Left kidney (tissue), 2 donors: ENCODE measurements around the gene BUB1B. TPM values are rescaled to one million over a fixed set of nuclear protein-coding genes. Genes with fewer than 3 reads are reported as not detected.
A peak's percentile ranks its signal among the peaks of the same experiment; 100 is the strongest.

Experiments
- DNase-seq: peaks from one replicate; pipeline ENCODE4 v3.0.0-alpha.2; 2013
- polyA plus RNA-seq: library from polyadenylated mRNA; unstranded; fragments of 120-200 nt; gene quantifications from one replicate; pipeline ENCODE4 v1.2.1, GENCODE V29; 2013; ENCODE audit not compliant: insufficient read length

The BUB1B gene
- polyA plus RNA-seq, 1 donor: 45.9 TPM

DNA sequence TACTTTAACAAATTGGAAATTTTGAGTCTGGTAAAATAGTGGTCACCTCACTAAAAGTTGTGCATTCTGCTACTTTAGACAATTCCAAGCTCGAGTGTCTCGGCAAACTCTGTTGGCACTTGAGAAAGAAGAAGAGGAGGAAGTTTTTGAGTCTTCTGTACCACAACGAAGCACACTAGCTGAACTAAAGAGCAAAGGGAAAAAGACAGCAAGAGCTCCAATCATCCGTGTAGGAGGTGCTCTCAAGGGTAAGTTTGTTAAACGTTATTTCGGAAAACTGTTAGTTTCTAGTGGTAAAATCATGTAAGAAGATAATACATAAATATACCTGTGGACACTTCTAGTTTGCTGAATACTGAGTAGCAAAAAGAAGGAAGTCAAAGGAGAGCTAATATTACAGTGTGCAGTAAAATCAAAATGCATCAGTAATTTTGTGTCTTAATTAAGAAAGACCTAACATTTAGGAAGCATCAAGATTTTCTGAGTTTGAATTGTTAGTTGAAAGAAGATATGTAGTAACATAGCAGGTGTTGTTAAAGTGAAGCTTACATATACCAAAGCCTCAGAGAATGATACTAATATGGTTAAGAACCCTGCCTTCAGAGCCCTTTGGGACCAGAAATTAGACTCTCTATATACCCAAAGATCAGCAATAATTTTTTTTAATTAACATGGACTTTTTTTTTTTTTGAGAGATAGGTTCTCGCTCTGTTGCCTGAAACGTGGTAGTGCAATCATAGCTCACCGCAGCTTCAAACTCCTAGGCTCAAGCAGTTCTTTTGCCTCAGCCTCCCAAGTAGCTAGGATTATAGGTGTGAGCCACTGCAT lies 23.0 kb downstream of the BUB1B start:
- no peak for DNase-seq

DNA sequence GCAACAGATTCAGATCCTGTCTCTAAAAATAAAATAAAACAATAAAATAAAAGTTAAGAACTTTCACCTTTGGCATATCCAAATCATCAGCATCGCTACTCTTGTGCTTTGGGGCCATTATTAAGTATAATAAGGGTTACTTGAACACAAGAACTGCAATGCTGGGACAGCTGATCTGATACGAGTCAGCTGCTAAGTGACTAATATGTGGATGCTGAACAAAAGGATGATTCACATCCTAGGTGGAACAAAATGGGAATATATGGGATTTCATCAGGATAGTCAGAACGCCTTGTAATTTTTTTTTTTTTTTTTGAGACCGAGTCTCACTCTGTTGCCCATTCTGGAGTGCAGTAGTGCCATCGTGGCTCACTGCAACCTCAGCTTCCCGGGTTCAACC lies 29.7 kb downstream of the BUB1B start:
- DNase-seq: no peak

DNA sequence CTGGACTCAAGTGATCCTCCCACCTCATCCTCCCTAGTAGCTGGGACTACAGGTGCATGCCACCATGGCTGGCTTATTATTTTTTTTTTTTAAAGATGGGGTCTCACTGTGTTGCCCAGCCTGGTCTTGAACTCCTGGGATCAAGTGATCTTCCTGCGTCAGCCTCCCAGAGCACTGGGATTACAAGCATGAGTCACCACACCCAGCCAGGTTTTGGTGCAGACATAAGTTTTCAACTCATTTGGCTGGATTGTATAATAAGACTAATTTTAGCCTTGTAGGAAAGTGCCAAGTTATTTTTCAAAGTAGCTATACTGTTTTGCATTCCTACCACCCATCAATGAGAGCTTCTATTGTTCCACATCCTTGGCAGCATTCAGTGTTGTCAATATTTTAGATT lies 32.1 kb downstream of the BUB1B start:
- no peak for DNase-seq

DNA sequence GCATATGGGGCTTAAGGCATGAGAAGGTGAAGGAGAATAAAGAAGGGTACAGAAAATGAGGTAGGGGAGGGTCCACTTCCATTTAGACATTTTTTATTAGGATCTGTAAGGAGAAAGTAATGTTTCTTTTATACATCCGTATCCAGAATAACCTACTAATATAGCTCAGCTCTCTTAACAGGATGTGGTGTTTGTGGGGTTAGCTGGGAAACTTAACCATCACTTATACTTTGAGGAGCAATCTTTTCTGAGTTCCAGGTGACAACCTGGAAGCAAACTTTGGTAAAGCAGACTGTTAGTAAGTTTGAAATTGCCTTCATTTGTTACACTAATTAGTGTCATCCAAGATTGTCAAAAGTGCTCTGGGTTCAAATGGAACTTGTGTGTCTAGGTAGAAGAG lies 36.6 kb downstream of the BUB1B start:
- no peak for DNase-seq

DNA sequence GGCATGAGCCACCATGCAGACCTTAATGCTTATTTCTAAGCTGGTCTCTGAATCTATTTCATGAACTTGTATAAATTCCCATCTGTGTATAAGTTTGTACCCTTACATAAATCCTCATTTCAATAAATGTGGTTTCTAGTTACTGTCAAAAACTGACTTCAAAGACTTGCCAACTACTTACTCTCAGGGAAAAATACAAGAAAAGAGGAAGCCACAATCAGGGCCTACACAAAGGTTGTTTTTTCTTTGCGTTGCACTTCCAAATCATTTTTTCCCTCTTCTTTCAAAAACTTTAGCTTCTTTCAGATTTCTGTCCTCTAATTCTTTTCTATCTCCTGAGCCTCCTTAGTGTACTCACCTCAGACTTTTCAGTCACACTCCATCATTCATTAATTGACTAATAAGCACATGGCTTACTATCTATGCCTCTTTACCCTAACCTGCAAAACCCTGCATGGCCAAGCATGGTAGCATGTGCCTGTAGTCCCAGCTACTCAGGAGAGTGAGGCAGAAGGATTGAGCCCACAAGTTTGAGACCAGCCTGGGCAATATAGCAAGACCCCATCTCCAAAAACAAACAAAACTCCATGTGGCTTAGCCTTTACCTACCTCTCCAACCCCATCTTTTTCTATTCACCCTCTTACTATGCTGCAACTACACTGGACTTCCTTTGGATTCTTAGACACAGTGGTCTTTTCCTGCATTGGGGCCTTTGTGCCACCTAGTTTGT lies 37.7 kb downstream of the BUB1B start:
- no peak for DNase-seq

DNA sequence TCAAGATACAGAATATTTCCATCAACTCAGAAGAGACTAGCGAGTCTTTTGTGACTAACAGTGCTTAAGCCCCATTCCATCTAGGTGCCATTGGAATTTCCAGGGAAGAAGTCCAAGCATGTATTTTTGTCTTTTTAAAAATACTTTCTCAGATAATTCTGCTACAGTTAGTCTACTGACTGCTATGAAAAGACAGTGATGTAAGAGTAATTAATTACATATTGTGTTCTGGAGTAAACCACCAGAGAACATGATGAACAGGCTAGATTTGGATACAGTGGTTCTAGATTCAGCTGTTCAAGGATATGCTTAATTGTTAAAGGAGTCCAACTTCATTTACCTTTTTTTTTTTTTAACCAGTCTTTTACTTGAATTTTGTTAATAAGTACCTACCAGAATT lies 43.2 kb downstream of the BUB1B start:
- no peak for DNase-seq

DNA sequence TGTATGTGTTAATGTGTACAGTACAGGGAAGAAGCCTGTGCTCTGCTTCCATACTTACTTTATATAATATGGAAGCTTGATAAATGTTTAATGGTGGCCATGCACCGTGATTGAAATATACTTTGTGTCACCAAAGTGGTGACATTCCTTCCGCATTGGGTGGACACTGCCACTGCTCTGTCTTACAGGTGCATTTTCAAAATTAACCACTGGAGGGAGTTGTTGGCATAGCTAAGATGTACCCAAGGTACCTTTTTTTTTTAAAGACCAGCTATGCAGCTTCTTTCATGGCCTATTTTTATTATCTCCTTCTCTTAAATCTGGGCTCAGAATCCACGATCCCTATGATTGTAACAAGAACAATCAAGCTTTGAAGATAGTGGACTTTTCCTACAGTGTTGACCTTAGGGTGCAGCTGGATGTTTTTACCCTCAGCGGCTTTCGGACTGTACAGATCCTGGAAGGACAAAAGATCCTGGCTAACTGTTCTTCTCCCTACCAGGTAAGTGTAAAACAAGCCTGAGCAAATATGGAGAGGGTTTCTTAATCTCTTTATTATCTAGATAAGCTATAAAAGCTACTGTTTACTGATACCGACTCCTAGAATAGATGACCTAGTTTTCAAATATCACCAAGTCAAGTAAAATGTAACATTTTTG lies 56.4 kb downstream of the BUB1B start:
- DNase-seq: peak; percentile 78

DNA sequence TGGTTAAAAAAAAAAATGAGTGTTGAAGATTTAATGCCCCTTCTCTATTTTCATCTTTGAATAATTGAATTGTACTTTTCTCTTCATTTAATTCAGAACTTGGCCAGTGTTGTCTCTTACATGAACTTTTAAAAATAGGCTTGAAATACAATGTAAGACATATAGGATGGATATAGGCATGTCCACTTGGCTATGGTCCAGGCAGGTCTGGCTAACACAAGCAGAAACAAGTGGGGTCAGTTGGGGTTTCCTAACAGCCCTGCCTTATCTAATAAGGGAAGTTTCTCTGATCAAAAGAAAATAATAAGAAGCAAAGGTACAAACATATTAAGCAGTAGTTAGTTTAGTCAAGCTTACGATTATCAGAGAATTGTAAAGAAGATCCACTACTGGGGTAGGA lies 58.9 kb downstream of the BUB1B start:
- DNase-seq: no peak

DNA sequence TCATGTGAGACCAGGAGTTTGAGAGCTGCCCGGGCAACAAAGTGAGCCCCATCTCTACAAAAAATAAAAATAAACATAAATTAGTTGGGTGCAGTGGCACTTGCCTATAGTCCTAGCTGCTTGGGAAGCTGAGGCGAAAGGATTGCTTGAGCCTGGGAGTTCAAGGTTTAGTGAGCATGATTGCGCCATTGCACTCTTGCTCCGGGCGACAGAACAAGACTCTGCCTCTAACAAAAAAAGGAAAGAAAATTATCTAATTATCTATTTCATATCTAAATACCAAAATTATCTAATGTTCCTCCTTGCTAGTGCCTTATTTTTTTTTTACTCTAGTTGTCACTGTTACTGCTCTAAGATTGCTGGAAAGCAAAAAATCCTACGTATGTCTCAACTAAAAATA lies 61.3 kb downstream of the BUB1B start:
- DNase-seq: no peak

DNA sequence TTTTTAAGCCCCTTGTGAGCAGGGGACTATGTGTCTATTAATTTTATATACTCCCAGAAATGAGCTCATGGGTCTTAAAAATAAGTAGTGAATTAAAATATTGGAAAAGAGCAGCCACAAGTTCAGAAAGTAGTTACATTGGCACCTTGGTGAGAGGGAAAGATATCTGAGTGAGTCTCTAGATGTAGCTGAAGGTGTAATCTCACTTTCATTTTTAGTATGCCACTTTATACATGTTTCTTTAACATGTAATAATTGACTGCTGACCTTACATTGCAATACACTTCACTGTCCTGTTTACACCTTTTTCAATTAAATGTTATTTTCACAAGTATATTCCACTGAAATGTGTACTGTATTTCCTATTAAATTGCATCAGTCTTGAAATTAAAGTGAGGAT lies 65.9 kb downstream of the BUB1B start:
- no peak for DNase-seq

DNA sequence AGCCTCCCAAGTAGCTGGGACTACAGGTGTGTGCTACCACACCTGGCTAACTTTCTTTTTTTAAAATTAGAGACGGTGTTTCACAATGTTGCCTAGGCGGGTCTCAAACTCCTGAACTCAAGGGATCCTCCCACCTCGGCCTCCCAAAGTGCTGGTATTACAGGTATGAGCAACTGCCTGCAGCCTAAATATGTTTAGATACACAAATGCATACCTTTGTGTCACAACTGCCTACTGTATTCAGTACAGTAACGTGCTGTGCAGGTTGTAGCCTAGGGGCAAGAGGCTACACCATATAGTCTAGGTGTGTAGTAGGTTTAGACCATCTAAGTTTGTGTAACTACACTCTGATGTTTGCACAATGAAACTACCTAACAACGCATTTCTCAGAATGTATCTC lies 68.4 kb downstream of the BUB1B start:
- no peak for DNase-seq

DNA sequence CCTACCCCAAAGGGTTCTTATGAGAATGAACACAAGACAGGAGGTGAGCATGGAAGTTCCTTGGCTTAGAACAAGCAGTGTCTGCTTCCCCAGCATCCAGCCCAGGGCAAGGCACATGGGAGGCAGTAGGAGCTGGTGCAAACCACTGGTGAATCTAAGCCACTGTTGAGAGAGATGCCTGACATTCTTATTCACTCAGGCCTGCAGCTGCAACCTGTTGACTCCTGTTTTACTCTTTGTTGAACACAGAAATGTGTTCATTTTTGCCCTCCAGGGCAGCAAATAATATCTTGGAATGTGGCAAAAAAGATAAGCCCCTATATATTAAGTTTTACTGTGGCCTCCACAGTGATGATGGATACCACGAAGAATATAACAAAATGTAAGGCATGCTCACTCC lies 69.1 kb downstream of the BUB1B start:
- DNase-seq: no peak

DNA sequence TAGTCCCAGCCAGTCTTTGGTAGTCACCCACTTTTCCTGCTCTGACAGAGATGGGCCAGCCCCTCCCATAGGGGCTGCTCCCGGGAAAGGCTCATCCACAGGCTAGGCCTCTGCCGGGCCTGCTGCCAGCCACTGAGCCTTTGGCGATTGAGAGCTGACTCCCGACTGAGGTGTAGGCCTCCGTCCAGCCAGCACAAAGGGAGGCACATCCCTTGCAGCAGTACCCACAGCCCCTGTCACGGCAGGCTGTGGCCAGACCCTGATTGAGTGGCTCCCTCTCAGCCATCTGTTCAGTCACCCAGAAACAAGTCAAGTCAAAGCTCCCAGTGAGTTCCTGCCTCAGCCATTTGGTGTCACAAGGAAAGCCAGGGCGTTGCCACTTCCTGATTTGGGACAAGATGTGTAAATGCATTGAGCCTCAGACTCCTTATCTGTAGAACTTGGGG lies 71.8 kb downstream of the BUB1B start:
- no peak for DNase-seq

DNA sequence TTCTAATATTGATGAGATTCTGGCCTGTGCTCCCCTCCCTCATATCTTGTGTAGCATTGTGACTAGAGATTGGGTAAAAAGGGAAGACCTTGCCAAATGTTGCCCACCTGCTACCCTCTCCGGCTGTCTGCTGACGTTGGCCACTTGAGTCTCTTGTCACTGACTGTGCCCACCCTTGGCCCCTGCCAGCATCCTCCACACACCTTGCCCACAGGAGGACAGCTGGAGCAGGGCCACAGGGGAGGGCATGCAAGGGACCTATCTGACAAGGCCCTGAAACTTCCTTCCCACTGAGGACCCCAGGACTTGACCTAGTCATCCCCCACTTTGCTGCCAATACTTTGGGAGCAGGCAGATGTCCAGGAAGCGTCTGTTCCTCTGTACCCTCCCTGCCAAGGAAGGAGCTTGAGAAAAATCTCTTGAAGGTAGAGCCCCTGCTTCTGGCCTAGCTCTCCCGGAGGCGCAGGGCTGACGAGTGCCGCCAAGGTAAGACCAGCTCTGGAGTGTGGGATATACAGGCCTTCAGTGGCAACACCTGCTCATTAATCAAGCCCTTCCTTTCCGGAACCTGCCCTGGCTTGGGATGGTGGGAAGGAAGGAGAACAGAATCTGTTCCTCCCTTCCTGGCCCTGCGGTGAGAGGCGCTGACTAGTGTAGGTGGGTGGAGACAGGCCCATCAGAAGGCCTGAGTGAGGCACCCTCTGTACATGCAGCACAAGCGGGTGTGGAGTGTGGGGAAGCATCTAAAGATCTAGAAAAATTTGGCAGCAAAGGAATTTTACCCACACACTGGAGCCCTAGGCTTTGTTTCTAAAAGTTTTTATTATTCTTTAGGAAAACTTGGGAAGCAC lies 73.1 kb downstream of the BUB1B start:
- DNase-seq: no peak

DNA sequence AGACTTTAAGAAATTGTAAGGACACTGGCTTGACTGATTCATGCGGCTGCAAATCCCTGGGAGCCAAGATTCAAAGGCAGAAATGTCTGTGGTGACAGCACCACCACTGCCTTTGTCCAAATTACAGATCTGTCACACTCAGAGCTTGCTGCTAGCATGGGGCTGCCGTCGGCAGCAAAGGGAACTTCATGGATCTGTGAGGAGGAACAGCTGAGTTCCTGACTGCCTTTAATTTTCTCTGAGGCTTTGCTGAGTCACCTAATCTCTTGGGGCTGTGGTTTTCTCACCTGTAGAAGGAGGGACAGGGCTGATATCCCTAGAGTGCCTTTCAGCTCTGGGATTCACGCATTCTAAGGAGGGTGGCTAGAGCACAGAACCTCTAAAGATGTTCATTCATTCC lies 73.9 kb downstream of the BUB1B start:
- DNase-seq: no peak

DNA sequence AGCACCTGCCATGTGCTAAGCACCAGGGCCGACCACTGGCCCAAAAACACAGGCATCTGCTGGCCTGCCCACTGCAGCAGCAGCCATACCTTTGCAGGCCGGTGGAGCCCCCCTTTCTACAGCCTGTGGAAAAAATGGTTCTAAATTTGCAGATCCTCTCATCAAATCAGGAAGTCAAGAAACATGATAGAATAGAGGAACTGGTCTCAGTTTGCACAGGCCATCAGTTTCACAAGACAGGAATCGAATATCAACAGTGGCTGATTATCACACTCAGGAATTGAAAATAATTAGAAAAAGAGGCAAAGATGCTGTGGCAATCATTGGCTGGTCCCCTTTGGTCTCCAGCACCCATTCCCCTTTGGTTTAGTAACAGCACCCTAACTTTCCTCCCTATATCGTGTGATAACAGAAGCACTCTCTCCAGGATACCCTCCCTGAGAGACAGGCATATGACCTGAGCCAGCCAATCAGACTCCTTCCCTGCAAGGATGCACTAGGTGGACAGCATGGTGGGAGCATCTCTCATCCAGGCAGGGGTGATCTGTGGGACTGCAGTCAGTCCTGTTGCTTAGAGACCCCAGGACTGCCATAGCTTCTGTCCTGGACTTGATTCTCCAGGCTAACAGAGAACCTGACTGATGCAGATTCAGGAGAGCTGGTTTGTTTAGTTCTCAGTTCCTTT lies 74.5 kb downstream of the BUB1B start:
- no peak for DNase-seq

DNA sequence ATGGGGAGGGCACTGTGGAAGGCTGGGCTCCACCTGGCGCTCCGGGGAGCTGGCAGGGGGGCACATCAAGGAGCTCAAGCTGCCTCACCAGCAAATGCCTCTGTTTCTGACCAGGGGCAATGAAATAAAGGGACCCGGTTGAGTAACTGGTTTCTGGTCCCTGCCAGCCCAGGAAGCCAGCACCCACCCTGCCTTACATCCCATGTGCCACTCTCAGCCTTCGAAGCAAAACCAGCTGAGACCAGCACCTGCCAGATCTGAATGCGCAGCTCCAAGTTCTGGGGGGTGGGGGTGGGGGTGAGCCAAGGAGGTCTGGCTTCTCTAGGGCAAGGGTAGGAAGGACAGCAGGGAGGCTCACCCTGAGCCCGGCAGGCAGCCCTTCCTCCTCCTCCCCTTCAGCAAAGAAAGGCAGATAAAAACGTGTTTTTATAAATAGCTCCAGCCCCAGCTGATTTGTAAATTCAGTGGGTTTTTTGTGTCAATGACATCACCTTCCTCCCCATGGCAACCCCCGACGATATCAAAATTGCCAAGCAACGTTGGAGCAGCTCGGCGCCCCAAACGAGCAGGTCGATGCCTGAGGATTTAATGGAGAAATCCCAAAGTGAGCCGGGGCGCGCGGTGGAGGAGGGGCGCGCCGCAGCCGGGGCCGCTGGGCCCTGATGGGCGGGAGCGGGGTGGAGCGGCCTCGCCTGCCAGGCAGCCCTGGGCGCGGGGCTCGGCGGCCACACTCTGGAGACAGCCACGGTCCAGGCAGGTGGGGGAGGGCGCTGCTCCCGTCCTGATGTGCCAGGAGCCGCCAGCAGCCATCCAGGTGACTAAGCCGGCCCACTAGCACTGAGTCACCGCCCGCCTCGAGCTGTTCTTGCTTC lies 77.9 kb downstream of the BUB1B start, which contains the start of gene PAK6:
Gene PAK6, plus strand, starts transcription at position 532 of the 872 bp plus-strand sequence. CDS start 25,723 bp downstream, outside the sequence.
- DNase-seq: peak; percentile 54

DNA sequence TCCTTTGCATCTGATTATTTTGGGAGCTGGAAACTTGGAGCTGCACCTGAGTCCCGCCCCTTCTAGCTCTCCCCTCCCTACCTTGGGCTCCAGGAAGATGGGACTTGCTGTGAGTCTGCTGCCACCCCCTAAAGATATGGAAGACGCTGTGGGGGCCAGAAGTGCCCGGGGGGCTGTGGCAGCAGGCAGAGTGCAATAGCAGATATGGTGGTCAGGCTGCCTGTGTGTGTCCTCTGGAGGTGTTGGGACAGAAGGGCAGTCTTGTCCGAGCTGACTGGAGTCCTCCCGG lies 78.5 kb downstream of the BUB1B start:
- no peak for DNase-seq

DNA sequence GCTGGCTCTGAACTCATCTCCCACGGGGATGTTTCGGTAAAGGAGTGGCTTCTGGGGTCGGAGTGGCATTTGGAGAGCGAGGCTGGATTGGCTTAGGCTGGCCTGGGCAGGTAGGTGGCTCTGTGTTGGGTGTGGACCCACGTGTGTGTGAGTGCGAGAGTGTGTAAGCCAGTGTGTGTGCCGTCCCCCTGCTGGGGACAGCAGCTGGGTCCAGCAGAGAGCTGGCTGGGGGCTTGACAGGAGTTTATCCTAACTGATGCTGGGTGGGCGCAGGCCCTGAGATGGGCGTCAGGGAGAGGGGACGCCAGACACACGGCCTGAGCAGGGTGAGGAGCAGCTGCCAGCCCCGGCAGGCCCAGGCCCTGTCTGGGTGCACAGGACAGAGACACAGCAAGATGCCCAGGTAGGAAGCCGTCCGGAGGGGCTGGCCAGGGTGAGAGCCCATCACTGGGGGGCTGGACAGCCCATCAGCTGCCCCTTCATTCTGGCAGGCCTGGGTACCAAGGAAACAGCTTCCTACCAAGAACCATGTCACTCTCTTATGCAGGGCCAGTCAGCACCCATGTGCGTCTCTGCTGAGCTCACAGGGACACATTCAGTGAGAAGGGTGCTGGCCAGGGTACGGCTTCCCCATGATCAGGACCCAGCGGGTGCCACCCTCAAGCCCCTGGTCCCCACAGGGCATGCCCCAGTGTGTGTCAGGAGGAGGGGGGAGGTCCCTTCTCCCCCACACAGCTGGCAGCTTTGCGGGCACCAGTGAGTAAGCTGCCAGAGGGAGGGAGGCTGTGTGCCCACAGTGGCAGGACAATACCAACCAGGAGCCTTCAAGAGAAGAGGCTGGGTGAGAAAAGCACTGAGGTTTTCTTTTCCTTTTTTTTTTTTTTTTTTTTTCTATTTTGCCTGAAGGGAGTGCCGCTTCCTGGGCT lies 79.1 kb downstream of the BUB1B start:
- no peak for DNase-seq
